Measurements from ENCODE around the gene NLE1. TPM values are rescaled to one million over a fixed set of nuclear protein-coding genes. Genes with fewer than 3 reads are reported as not detected.

Gene NLE1
- total and polyA plus RNA-seq, 8 donors: 6.2 to 208 (median 9.2) TPM; not detected in 1

DNA sequence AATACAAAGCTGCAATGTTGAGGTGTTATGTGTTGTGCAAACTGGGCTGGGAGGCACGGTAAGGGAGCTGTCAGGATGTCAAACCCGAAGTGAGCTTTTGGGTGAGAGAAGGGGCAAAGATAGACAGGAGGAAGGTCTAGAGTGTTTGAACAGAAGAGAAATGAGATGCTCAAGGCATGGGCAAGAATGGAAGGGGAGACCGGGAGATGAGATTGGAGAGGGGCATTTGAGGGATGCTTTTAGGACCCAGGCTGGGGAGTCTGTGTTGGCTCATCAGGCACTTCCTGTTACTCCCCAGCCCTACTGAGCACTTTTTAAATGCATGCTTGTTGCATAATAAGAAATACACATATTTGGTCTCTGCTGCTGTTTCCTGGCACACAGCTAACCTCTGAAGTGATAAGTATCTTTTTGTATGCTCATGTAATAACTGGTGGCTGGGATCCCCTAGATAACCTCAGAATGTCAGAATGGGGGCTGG is 19.2 kb upstream of the NLE1 start:
- Histone ChIP-seq H3K36me3 (no peaks in the 10 kb centered on the region), H3K27me3 (peaks cover 0 to 11% (median 6%) of the 10 kb centered on the region in 3 donors), H3K4me1 (no peaks in the 10 kb centered on the region), H3K4me3 (no peak overlapping the region), H3K27ac (no peak overlapping the region), H3K9me3 (no peaks in the 10 kb centered on the region)
- 53 to 71% (median 63%) methylated on average over 3 of the region's 3 CpGs for WGBS, 5 donors
- no peak for TF ChIP-seq POLR2A (IDR thresholded peaks at IDR 0.05)
- TF ChIP-seq EP300 (IDR thresholded peaks at IDR 0.05): no peak
- no peak for TF ChIP-seq POLR2AphosphoS5 (IDR thresholded peaks at IDR 0.05)
- TF ChIP-seq, protein P1, sequence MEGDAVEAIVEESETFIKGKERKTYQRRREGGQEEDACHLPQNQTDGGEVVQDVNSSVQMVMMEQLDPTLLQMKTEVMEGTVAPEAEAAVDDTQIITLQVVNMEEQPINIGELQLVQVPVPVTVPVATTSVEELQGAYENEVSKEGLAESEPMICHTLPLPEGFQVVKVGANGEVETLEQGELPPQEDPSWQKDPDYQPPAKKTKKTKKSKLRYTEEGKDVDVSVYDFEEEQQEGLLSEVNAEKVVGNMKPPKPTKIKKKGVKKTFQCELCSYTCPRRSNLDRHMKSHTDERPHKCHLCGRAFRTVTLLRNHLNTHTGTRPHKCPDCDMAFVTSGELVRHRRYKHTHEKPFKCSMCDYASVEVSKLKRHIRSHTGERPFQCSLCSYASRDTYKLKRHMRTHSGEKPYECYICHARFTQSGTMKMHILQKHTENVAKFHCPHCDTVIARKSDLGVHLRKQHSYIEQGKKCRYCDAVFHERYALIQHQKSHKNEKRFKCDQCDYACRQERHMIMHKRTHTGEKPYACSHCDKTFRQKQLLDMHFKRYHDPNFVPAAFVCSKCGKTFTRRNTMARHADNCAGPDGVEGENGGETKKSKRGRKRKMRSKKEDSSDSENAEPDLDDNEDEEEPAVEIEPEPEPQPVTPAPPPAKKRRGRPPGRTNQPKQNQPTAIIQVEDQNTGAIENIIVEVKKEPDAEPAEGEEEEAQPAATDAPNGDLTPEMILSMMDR (IDR thresholded peaks at IDR 0.05): no peak
- no peak for DNase-seq
- intact Hi-C loops (cut with DNase I; ENCODE audit: low total_unique reads): no loop called here

DNA sequence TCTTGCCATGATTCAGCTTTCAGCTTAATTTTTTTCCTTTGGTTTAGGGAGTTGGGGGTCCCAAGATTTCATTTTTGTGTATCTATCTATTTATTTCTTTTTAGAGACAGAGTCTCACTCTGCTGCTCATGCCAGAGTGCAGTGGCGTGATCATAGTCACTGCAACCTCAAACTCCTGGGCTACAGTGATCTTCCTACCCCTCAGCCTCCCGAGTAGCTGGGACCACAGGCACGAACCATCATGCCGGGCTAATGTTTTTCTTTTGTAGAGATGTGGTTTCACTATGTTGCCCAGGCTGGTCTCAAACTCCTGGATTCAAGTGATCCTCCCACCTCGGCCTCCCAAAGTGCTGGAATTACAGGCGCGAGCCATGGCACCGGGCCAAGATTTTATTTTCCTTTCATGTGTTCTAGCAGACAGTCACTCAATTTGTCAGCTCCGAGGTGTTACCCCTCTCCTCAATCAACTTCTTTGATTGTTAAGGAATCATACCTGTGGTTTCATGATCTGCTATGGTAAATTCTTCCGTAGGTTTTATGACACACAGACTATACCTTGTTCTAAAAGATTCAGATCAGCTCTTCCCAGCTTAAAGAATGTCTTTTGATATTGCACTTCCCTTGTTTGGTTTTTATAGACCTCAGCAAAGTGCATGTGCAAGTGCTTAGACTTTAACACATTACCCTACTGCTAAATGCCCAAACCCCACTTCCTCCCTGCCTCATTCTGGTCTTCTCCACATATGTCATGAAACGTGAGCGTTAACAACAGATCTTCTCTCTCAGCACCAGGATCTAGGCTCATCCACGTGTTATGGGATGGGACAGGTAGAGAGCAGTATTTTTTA is 18.5 kb upstream of the NLE1 start:
- Histone ChIP-seq H3K27me3 (peaks cover 0 to 9% (median 6%) of the 10 kb centered on the region in 3 donors), H3K27ac (no peak overlapping the region), H3K4me3 (no peak overlapping the region), H3K9me3 (no peaks in the 10 kb centered on the region), H3K36me3 (no peaks in the 10 kb centered on the region), H3K4me1 (no peaks in the 10 kb centered on the region)
- no peak for TF ChIP-seq POLR2AphosphoS5 (IDR thresholded peaks at IDR 0.05)
- TF ChIP-seq POLR2A (IDR thresholded peaks at IDR 0.05): no peak
- intact Hi-C loops (cut with DNase I; ENCODE audit: low total_unique reads): no loop called here
- DNase-seq: no peak
- WGBS, 5 donors: 66 to 76% (median 74%) methylated on average over 13 of the region's 13 CpGs

DNA sequence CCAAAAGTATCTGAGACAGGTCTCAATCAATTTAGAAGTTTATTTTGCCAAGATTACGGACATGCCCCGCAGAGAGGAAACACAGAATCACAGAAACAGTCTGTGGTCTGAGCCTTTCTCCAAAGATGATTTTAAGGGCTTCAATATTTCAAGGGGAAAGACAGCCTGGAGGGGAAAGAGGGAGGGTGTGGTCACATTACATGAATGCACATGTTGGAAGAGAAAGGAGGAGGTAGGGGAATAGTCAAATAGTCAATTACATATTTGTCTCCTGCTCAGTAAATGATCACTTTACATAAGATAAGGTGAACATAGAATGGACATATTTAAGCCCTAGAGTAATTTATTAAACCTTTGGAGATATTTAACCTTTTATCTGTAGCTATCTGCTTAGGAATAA is 17.8 kb upstream of the NLE1 start:
- Histone ChIP-seq H3K4me3 (no peak overlapping the region), H3K27ac (no peak overlapping the region), H3K4me1 (no peaks in the 10 kb centered on the region), H3K36me3 (no peaks in the 10 kb centered on the region), H3K9me3 (no peaks in the 10 kb centered on the region), H3K27me3 (peaks cover 0 to 9% (median 6%) of the 10 kb centered on the region in 3 donors)
- TF ChIP-seq, protein P1 (IDR thresholded peaks at IDR 0.05): no peak
- TF ChIP-seq POLR2A (IDR thresholded peaks at IDR 0.05) (no peak), EP300 (IDR thresholded peaks at IDR 0.05) (no peak), POLR2AphosphoS5 (IDR thresholded peaks at IDR 0.05) (no peak)
- DNase-seq: no peak
- 58 to 73% (median 66%) methylated on average over 2 of the region's 2 CpGs for WGBS, 5 donors
- intact Hi-C loops (cut with DNase I; ENCODE audit: low total_unique reads): no loop called here

DNA sequence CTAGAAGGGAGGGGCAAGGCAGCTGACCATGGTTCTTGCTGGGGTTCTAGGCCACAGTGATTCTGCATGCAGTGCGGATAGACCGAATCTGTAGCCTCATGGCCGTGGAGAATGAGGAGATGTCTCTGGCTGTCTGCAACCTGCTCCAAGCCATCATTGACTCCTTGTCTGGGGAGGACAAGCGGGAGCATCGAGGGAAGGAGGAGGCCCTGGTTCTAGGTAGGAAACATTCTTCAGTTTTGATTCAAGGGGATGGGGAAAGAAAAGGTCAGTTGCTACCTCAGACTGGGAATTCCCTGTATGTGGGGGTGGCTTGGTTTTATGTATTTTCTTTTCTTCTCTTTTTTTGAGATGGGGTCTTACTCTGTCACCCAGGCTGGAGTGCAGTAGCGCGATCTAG is 13.1 kb upstream of the NLE1 start:
- intact Hi-C loops (cut with DNase I; ENCODE audit: low total_unique reads): no loop called here
- Histone ChIP-seq H3K9me3 (no peaks in the 10 kb centered on the region), H3K4me3 (no peak overlapping the region), H3K27me3 (peaks cover 0 to 4% (median 0%) of the 10 kb centered on the region in 3 donors), H3K4me1 (no peaks in the 10 kb centered on the region), H3K36me3 (no peaks in the 10 kb centered on the region), H3K27ac (no peak overlapping the region)
- DNase-seq: no peak
- TF ChIP-seq EP300 (IDR thresholded peaks at IDR 0.05) (no peak), POLR2AphosphoS5 (IDR thresholded peaks at IDR 0.05) (no peak), POLR2A (IDR thresholded peaks at IDR 0.05) (no peak)
- TF ChIP-seq, protein P1 (IDR thresholded peaks at IDR 0.05): no peak
- 92 to 96% (median 93%) methylated on average over 7 of the region's 7 CpGs for WGBS, 5 donors
